ENCODE measurements around the gene TOX2. TPM values are rescaled to one million over a fixed set of nuclear protein-coding genes. Genes with fewer than 3 reads are reported as not detected.

Gene TOX2
- total RNA-seq, 1 donor = 5.2 TPM

GRCh38 chr20:44098657-44099056 is 184.0 kb downstream of the TOX2 start:
- TF ChIP-seq CTCF (IDR thresholded peaks at IDR 0.05; ENCODE audit: insufficient read depth, low read length) = no peak
- no peak for DNase-seq (ENCODE audit: low read depth)
- no peak overlapping the region for H3K4me3 ChIP-seq (ENCODE audit: low read depth, low read length)

GRCh38 chr20:44099832-44100231 is 185.2 kb downstream of the TOX2 start:
- DNase-seq (ENCODE audit: low read depth) = no peak
- TF ChIP-seq CTCF (IDR thresholded peaks at IDR 0.05; ENCODE audit: insufficient read depth, low read length) = no peak
- H3K4me3 ChIP-seq (ENCODE audit: low read depth, low read length) = no peak overlapping the region

- no peak for TF ChIP-seq CTCF (IDR thresholded peaks at IDR 0.05; ENCODE audit: insufficient read depth, low read length)
- DNase-seq (ENCODE audit: low read depth) = no peak
- no peak overlapping the region for H3K4me3 ChIP-seq (ENCODE audit: low read depth, low read length)
Measured at GRCh38 chr20:44102582-44102981, 187.9 kb downstream of the TOX2 start.

- no peak overlapping the region for H3K4me3 ChIP-seq (ENCODE audit: low read depth, low read length)
Measured at GRCh38 chr20:44104798-44105517, 190.3 kb downstream of the TOX2 start.

GRCh38 chr20:44106615-44107014 is 192.0 kb downstream of the TOX2 start:
- DNase-seq (ENCODE audit: low read depth) = no peak
- no peak overlapping the region for H3K4me3 ChIP-seq (ENCODE audit: low read depth, low read length)
- no peak for TF ChIP-seq CTCF (IDR thresholded peaks at IDR 0.05; ENCODE audit: insufficient read depth, low read length)

More at GRCh38 chr20:44104798-44105517, 190.3 kb downstream of the TOX2 start:
- TF ChIP-seq CTCF (IDR thresholded peaks at IDR 0.05; ENCODE audit: insufficient read depth, low read length) = no peak
- DNase-seq (ENCODE audit: low read depth) = peak; percentile 89

GRCh38 chr20:44109951-44110361 is 195.3 kb downstream of the TOX2 start:
- no peak overlapping the region for H3K4me3 ChIP-seq (ENCODE audit: low read depth, low read length)
- DNase-seq (ENCODE audit: low read depth) = peak; percentile 79
- TF ChIP-seq CTCF (IDR thresholded peaks at IDR 0.05; ENCODE audit: insufficient read depth, low read length) = peak; percentile 41
